ENCODE data around the gene CEP76. TPM values are rescaled to one million over a fixed set of nuclear protein-coding genes. Genes with fewer than 3 reads are reported as not detected.

CEP76 gene
- total and polyA plus RNA-seq, 2 donors (not counting 3 experiments of a cell fraction or from before 2014, with no cell fraction given), result 5.8 to 8.6 TPM

DNA sequence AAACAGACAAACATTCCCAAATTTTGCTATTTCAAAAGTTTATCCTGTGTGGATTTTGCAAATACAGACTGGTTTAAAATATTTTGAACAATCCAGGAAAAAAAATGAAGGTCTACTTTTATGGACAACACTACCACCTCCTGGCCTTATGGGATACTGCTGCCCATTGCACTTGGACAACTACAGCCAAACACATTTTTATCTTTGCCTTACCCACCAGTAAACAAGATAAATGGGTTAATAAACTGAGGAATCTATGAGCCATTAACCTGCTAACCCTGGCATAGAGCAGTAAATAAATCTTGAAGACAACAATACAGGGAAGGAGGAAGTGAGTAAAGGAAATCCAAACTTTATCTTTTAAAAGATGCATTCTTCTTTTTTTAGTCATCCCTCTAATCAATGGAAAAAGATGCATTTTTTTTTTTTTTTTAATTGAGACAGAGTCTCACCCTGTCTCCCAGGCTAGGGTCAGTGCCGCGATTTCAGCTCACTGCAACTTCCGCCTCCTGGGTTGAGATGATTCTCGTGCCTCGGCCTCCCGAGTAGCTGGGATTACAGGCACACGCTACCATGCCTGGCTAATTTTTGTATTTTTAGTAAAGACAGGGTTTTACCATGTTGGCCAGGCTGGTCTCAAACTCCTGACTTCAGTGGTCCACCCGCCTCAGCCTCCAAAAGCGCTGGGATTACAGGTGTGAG is 42.5 kb downstream of the CEP76 start:
- ChIA-PET CTCF (interaction anchor here (0.6 to 5.4 kb wide), 11 partner anchors 10 to 332 kb away, joined by 3 to 65 read pairs (median 4); partner anchors contain the start of gene CEP76), POLR2A (interaction anchor here (0.7 kb wide), 1 partner anchor 206 kb away, joined by 4 read pairs; no protein-coding TSS in a partner anchor)
- Histone ChIP-seq H4K20me1 (replicated peaks; ENCODE audit: control insufficient read depth, extremely low read depth, insufficient read depth, low read length) (no peaks in the 10 kb centered on the region), H3K27ac (ENCODE audit: insufficient read depth, low read depth, low read length) (peak overlapping the region; percentile 90), H2AFZ (ENCODE audit: low read depth, low read length) (no peak overlapping the region), H3K27me3 (ENCODE audit: control insufficient read depth in 2 of 2, insufficient read depth in 2 of 2, low read length in 2 of 2) (no peaks in the 10 kb centered on the region), H3K4me3 (replicated peaks in 1 of 3; ENCODE audit: insufficient read depth in 1 of 3, low read depth in 1 of 3, low read length in 3 of 3) (no peak overlapping the region), H3K4me2 (ENCODE audit: insufficient read depth, low read length) (peak overlapping the region; percentile 73), H3K79me2 (ENCODE audit: control insufficient read depth, insufficient read depth, low read length) (peaks cover 26% of the 10 kb centered on the region), H3K36me3 (ENCODE audit: control insufficient read depth in 2 of 2, extremely low read depth in 1 of 2, insufficient read depth in 2 of 2, low read length in 2 of 2) (no peaks in the 10 kb centered on the region), H3K9ac (replicated peaks; ENCODE audit: extremely low read depth, insufficient read depth, low read length) (peak overlapping the region; percentile 43), H3K4me1 (ENCODE audit: control insufficient read depth, extremely low read depth, insufficient read depth, low read length) (peaks cover 35% of the 10 kb centered on the region), H3K9me1 (replicated peaks; ENCODE audit: control insufficient read depth, extremely low read depth, insufficient read depth, low read length) (no peaks in the 10 kb centered on the region), H3K9me3 (replicated peaks; ENCODE audit: control insufficient read depth, insufficient read depth, low read length) (no peaks in the 10 kb centered on the region)
- intact Hi-C loops (cut with micrococcal nuclease) (loop anchor here (1.0 to 10.0 kb wide), 7 partner anchors 42 to 375 kb away; partner anchors contain the start of genes AFG3L2 and CEP76), dilution Hi-C loops (cut with MboI; ENCODE audit: extremely low pct_ligation_motif_present, low sequenced_read_pairs) (no loop called here)
- BruUV-seq (replicated peaks), result no TSS peak
- peak; percentile 93 for DNase-seq (ENCODE audit: low read depth, low spot score)
- peak; percentile 77 for FAIRE-seq
- TF ChIP-seq GATA2 (IDR thresholded peaks at IDR 0.05; ENCODE audit: insufficient read depth, insufficient read length, low read depth, low read length), result peak; percentile 74
- no peak for TF ChIP-seq EZH2 (IDR thresholded peaks at IDR 0.05; ENCODE audit: borderline replicate concordance, low read depth, low read length, severe bottlenecking)
- TF ChIP-seq POLR2A (IDR thresholded peaks at IDR 0.05; ENCODE audit: low read depth, low read length), result peak; percentile 47
- peak; percentile 89 for TF ChIP-seq JUN (IDR thresholded peaks at IDR 0.05; ENCODE audit: borderline replicate concordance, insufficient read depth, insufficient read length, low read depth)
- TF ChIP-seq, protein P1, sequence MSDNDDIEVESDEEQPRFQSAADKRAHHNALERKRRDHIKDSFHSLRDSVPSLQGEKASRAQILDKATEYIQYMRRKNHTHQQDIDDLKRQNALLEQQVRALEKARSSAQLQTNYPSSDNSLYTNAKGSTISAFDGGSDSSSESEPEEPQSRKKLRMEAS (IDR thresholded peaks at IDR 0.05; ENCODE audit: insufficient read depth, insufficient read length), result no peak
- TF ChIP-seq POLR2AphosphoS5 (IDR thresholded peaks at IDR 0.05; ENCODE audit: insufficient read depth, low read depth, low read length), result peak; percentile 40
- no peak for TF ChIP-seq MYC (IDR thresholded peaks at IDR 0.05; ENCODE audit: low read depth, low read length)
- TF ChIP-seq FOS (IDR thresholded peaks at IDR 0.05; ENCODE audit: borderline replicate concordance, insufficient read depth, low read length), result peak; percentile 44
- TF ChIP-seq, protein P2, sequence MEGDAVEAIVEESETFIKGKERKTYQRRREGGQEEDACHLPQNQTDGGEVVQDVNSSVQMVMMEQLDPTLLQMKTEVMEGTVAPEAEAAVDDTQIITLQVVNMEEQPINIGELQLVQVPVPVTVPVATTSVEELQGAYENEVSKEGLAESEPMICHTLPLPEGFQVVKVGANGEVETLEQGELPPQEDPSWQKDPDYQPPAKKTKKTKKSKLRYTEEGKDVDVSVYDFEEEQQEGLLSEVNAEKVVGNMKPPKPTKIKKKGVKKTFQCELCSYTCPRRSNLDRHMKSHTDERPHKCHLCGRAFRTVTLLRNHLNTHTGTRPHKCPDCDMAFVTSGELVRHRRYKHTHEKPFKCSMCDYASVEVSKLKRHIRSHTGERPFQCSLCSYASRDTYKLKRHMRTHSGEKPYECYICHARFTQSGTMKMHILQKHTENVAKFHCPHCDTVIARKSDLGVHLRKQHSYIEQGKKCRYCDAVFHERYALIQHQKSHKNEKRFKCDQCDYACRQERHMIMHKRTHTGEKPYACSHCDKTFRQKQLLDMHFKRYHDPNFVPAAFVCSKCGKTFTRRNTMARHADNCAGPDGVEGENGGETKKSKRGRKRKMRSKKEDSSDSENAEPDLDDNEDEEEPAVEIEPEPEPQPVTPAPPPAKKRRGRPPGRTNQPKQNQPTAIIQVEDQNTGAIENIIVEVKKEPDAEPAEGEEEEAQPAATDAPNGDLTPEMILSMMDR (IDR thresholded peaks at IDR 0.05; ENCODE audit: extremely low read depth in 1 of 2, insufficient read depth in 1 of 2, low read depth in 1 of 2, low read length in 2 of 2), result peak; percentile 74 to 76

Measured in endothelial cell of umbilical vein (primary cell).